Gastrocnemius medialis (tissue), 4 donors: Measurements from ENCODE around the gene CCNI.

Experiments
- CTCF ChIP-seq, 5 experiments: fragments of 450-650 bp in 3 of 5; fragments of 200-600 bp in 2 of 5; sonication (generic) in 2 of 5; IDR thresholded peaks in 4 of 5; conservative IDR thresholded peaks in 1 of 5; 1 replicate in 4 of 5; 2 replicates in 1 of 5; pipeline ENCODE4 v1.5.1; 2016 to 2019; ENCODE audit warnings: antibody characterized with exemption in 5 of 5, mild to moderate bottlenecking in 3 of 5, moderate library complexity in 3 of 5
- POLR2A ChIP-seq, 2 donors: fragments of 450-650 bp; IDR thresholded peaks; one replicate each; pipeline ENCODE4 v1.6.1; 2017; ENCODE audit warnings: antibody characterized with exemption in 2 of 2, mild to moderate bottlenecking in 2 of 2, moderate library complexity in 2 of 2

GRCh38 chr4:77015390-77015789 is 60.4 kb downstream of the CCNI start:
- no peak for TF ChIP-seq CTCF (IDR thresholded peaks at IDR 0.05 in 4 of 5, conservative IDR thresholded peaks at IDR 0.05 in 1 of 5)
- no peak for TF ChIP-seq POLR2A (IDR thresholded peaks at IDR 0.05)
